GM21390 (cell line): ENCODE results near the gene WDR73.

Experiments used
- ATAC-seq: cut with Tn5 transposase; IDR thresholded peaks from one replicate; pipeline ENCODE4 v1.9.1; 2021; ENCODE audit not compliant: unreplicated experiment

WDR73 gene

GRCh38 chr15:84620626-84621025, 33.5 kb downstream of the WDR73 start:
- no peak for ATAC-seq

GRCh38 chr15:84616235-84616634, 37.8 kb downstream of the WDR73 start:
- no peak for ATAC-seq

GRCh38 chr15:84611631-84612030, 42.5 kb downstream of the WDR73 start:
- no peak for ATAC-seq

- ATAC-seq, result no peak
Observed at GRCh38 chr15:84609818-84610525, 44.1 kb downstream of the WDR73 start.

GRCh38 chr15:84608707-84609284, 45.3 kb downstream of the WDR73 start:
- ATAC-seq, result no peak

- no peak for ATAC-seq
Observed at GRCh38 chr15:84606653-84607120, 47.4 kb downstream of the WDR73 start.

- no peak for ATAC-seq
Observed at GRCh38 chr15:84605554-84605882, 48.6 kb downstream of the WDR73 start.

- no peak for ATAC-seq
Observed at GRCh38 chr15:84604826-84605553, 49.1 kb downstream of the WDR73 start.

GRCh38 chr15:84603630-84604379, 50.3 kb downstream of the WDR73 start:
- no peak for ATAC-seq

- no peak for ATAC-seq
Observed at GRCh38 chr15:84601555-84601838, 52.6 kb downstream of the WDR73 start.

- ATAC-seq, result peak; percentile 95
Observed at GRCh38 chr15:84600687-84601554, 53.2 kb downstream of the WDR73 start, which contains the start of gene ZSCAN2. ZSCAN2 (plus strand) TSS chr15:84601009; CDS start chr15:84603928, 2,919 bp downstream.

GRCh38 chr15:84600331-84600686, 53.8 kb downstream of the WDR73 start:
- ATAC-seq, result no peak

GRCh38 chr15:84599906-84600305, 54.2 kb downstream of the WDR73 start:
- ATAC-seq, result no peak

GRCh38 chr15:84598993-84599392, 55.1 kb downstream of the WDR73 start:
- no peak for ATAC-seq

- ATAC-seq, result peak; percentile 48
Observed at GRCh38 chr15:84598250-84598649, 55.8 kb downstream of the WDR73 start.

- no peak for ATAC-seq
Observed at GRCh38 chr15:84597296-84597695, 56.8 kb downstream of the WDR73 start.

GRCh38 chr15:84595660-84596059, 58.4 kb downstream of the WDR73 start:
- no peak for ATAC-seq

- no peak for ATAC-seq
Observed at GRCh38 chr15:84594617-84595290, 59.3 kb downstream of the WDR73 start.

GRCh38 chr15:84591815-84592214, 62.3 kb downstream of the WDR73 start:
- no peak for ATAC-seq

GRCh38 chr15:84590406-84590805, 63.7 kb downstream of the WDR73 start:
- no peak for ATAC-seq
